Neural progenitor cell (in vitro differentiated cells): ENCODE measurements around the gene CLNK. TPM values are rescaled to one million over a fixed set of nuclear protein-coding genes. Genes with fewer than 3 reads are reported as not detected.

Source experiments
- DNase-seq: peaks from one replicate; pipeline ENCODE4 v3.0.0-alpha.2; 2016; ENCODE audit warnings: low spot score
- H2AFZ ChIP-seq: fragments of 200-600 bp; sonication (generic); replicated peaks from 2 replicates; pipeline ENCODE4 v1.6.1; 2016; ENCODE audit warnings: antibody characterized with exemption
- H3F3A ChIP-seq: fragments of 200-600 bp; sonication (generic); 2 replicates; pipeline ENCODE4 v1.6.1; 2016; ENCODE audit warnings: antibody characterized with exemption, low read depth
- H3K27ac ChIP-seq: fragments of 200-600 bp; sonication (generic); 2 replicates; pipeline ENCODE4 v1.5.1; 2016; ENCODE audit warnings: mild to moderate bottlenecking
- H3K27me3 ChIP-seq: fragments of 200-600 bp; sonication (generic); 2 replicates; pipeline ENCODE4 v1.6.1; 2016; ENCODE audit warnings: mild to moderate bottlenecking, moderate library complexity
- H3K36me3 ChIP-seq: fragments of 200-600 bp; sonication (generic); 2 replicates; pipeline ENCODE4 v1.5.1; 2016
- H3K4me1 ChIP-seq: fragments of 200-600 bp; sonication (generic); 2 replicates; pipeline ENCODE4 v1.6.1; 2016; ENCODE audit warnings: mixed run types
- H3K4me2 ChIP-seq: fragments of 200-600 bp; sonication (generic); 2 replicates; pipeline ENCODE4 v1.6.1; 2016
- H3K4me3 ChIP-seq: fragments of 200-600 bp; sonication (generic); 2 replicates; pipeline ENCODE4 v1.5.1; 2016
- H3K79me2 ChIP-seq: fragments of 200-600 bp; sonication (generic); 2 replicates; pipeline ENCODE4 v1.6.1; 2016; ENCODE audit warnings: low read depth
- H3K9ac ChIP-seq: fragments of 200-600 bp; sonication (generic); 2 replicates; pipeline ENCODE4 v1.6.1; 2016
- H3K9me3 ChIP-seq: fragments of 200-600 bp; sonication (generic); 2 replicates; pipeline ENCODE4 v1.5.1; 2016; ENCODE audit warnings: low read depth
- H4K20me1 ChIP-seq: fragments of 200-600 bp; sonication (generic); 2 replicates; pipeline ENCODE4 v1.6.1; 2016; ENCODE audit warnings: low read depth
- H3K27ac Mint-ChIP-seq: 3 replicates; pipeline ENCODE4 v1.8.0; 2021; ENCODE audit warnings: mixed read lengths
- H3K27me3 Mint-ChIP-seq: 2 replicates; pipeline ENCODE4 v1.8.0; 2022; ENCODE audit warnings: low read depth, mild to moderate bottlenecking, inconsistent platforms, moderate library complexity, mixed read lengths; ENCODE audit not compliant: insufficient read depth
- H3K36me3 Mint-ChIP-seq: 3 replicates; pipeline ENCODE4 v1.8.0; 2021; ENCODE audit warnings: mixed read lengths
- H3K4me1 Mint-ChIP-seq: 3 replicates; pipeline ENCODE4 v1.8.0; 2021; ENCODE audit warnings: mixed read lengths
- H3K4me3 Mint-ChIP-seq: 3 replicates; pipeline ENCODE4 v1.8.0; 2021; ENCODE audit warnings: mild to moderate bottlenecking, moderate library complexity, mixed read lengths
- H3K9me3 Mint-ChIP-seq: 3 replicates; pipeline ENCODE4 v1.8.0; 2020; ENCODE audit warnings: mixed read lengths
- EZH2 ChIP-seq: fragments of 200-600 bp; sonication (generic); IDR thresholded peaks from 2 replicates; pipeline ENCODE4 v1.6.1; 2017; ENCODE audit warnings: antibody characterized with exemption, mild to moderate bottlenecking, moderate library complexity
- EZH2phosphoT487 ChIP-seq: fragments of 200-600 bp; sonication (generic); IDR thresholded peaks from 2 replicates; pipeline ENCODE4 v1.6.1; 2017; ENCODE audit warnings: antibody characterized with exemption
- total RNA-seq: library from RNA; depleted of rRNA; stranded (reverse); fragments of >200 nt; gene quantifications from 2 replicates; pipeline ENCODE4 v1.2.3, GENCODE V29; 2015; ENCODE audit warnings: low replicate concordance
- TF ChIP-seq, protein P1 (sequence below): fragments of 200-600 bp; sonication (generic); IDR thresholded peaks from 2 replicates; pipeline ENCODE4 v1.5.1; 2017; ENCODE audit warnings: antibody characterized with exemption, mild to moderate bottlenecking

CLNK gene
- total RNA-seq, 1 donor from 2014 or later = not detected

- H3K9ac ChIP-seq = no peak overlapping the region
- no peak overlapping the region for H3K4me3 ChIP-seq
- H3K4me1 ChIP-seq = peaks cover 12% of the 10 kb centered on the region
- H3K27me3 ChIP-seq = no peaks in the 10 kb centered on the region
- Mint-ChIP-seq H3K27me3 (peaks cover 8% of the 10 kb centered on the region), H3K27ac (no peak overlapping the region), H3K9me3 (no peaks in the 10 kb centered on the region), H3K36me3 (no peaks in the 10 kb centered on the region), H3K4me3 (no peak overlapping the region), H3K4me1 (no peaks in the 10 kb centered on the region)
- no peak overlapping the region for H3K27ac ChIP-seq
- H3F3A ChIP-seq = no peaks in the 10 kb centered on the region
- TF ChIP-seq EZH2 (no peak), EZH2phosphoT487 (no peak)
- TF ChIP-seq, protein P1, sequence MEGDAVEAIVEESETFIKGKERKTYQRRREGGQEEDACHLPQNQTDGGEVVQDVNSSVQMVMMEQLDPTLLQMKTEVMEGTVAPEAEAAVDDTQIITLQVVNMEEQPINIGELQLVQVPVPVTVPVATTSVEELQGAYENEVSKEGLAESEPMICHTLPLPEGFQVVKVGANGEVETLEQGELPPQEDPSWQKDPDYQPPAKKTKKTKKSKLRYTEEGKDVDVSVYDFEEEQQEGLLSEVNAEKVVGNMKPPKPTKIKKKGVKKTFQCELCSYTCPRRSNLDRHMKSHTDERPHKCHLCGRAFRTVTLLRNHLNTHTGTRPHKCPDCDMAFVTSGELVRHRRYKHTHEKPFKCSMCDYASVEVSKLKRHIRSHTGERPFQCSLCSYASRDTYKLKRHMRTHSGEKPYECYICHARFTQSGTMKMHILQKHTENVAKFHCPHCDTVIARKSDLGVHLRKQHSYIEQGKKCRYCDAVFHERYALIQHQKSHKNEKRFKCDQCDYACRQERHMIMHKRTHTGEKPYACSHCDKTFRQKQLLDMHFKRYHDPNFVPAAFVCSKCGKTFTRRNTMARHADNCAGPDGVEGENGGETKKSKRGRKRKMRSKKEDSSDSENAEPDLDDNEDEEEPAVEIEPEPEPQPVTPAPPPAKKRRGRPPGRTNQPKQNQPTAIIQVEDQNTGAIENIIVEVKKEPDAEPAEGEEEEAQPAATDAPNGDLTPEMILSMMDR = no peak
- no peaks in the 10 kb centered on the region for H3K9me3 ChIP-seq
- H3K36me3 ChIP-seq = no peaks in the 10 kb centered on the region
- no peaks in the 10 kb centered on the region for H4K20me1 ChIP-seq
- no peak overlapping the region for H3K4me2 ChIP-seq
- no peaks in the 10 kb centered on the region for H3K79me2 ChIP-seq
- DNase-seq = no peak
- H2AFZ ChIP-seq = no peak overlapping the region
Measured at GRCh38 chr4:10664408-10664807, 20.2 kb downstream of the CLNK start.

- Mint-ChIP-seq H3K27me3 (peaks cover 3% of the 10 kb centered on the region), H3K36me3 (no peaks in the 10 kb centered on the region), H3K4me1 (no peaks in the 10 kb centered on the region), H3K9me3 (no peaks in the 10 kb centered on the region), H3K4me3 (no peak overlapping the region), H3K27ac (no peak overlapping the region)
- H4K20me1 ChIP-seq = no peaks in the 10 kb centered on the region
- no peak for DNase-seq
- H3K9me3 ChIP-seq = no peaks in the 10 kb centered on the region
- no peak overlapping the region for H3K9ac ChIP-seq
- no peaks in the 10 kb centered on the region for H3K79me2 ChIP-seq
- H3K4me3 ChIP-seq = no peak overlapping the region
- no peaks in the 10 kb centered on the region for H3K27me3 ChIP-seq
- TF ChIP-seq EZH2phosphoT487 (no peak), EZH2 (no peak)
- TF ChIP-seq, protein P1 = no peak
- H3K4me1 ChIP-seq = peaks cover 5% of the 10 kb centered on the region
- no peak overlapping the region for H2AFZ ChIP-seq
- no peak overlapping the region for H3K4me2 ChIP-seq
- no peaks in the 10 kb centered on the region for H3K36me3 ChIP-seq
- H3F3A ChIP-seq = no peaks in the 10 kb centered on the region
- H3K27ac ChIP-seq = no peak overlapping the region
Measured at GRCh38 chr4:10662937-10663336, 21.6 kb downstream of the CLNK start.

- H3K4me1 Mint-ChIP-seq = no peaks in the 10 kb centered on the region
- H2AFZ ChIP-seq = no peak overlapping the region
- H3K9ac ChIP-seq = no peak overlapping the region
- H3K36me3 Mint-ChIP-seq = no peaks in the 10 kb centered on the region
- H4K20me1 ChIP-seq = no peaks in the 10 kb centered on the region
- no peaks in the 10 kb centered on the region for H3K9me3 ChIP-seq
- no peaks in the 10 kb centered on the region for H3K27me3 ChIP-seq
- H3K4me1 ChIP-seq = no peaks in the 10 kb centered on the region
- H3K4me2 ChIP-seq = no peak overlapping the region
- H3K4me3 ChIP-seq = no peak overlapping the region
- H3K27ac ChIP-seq = no peak overlapping the region
- no peaks in the 10 kb centered on the region for H3K79me2 ChIP-seq
- TF ChIP-seq EZH2 (no peak), EZH2phosphoT487 (no peak)
- TF ChIP-seq, protein P1 = no peak
- H3K36me3 ChIP-seq = no peaks in the 10 kb centered on the region
- no peaks in the 10 kb centered on the region for H3F3A ChIP-seq
- peaks cover 3% of the 10 kb centered on the region for H3K27me3 Mint-ChIP-seq
- no peak for DNase-seq
- no peak overlapping the region for H3K4me3 Mint-ChIP-seq
- H3K27ac Mint-ChIP-seq = no peak overlapping the region
- no peaks in the 10 kb centered on the region for H3K9me3 Mint-ChIP-seq
Measured at GRCh38 chr4:10661047-10661446, 23.5 kb downstream of the CLNK start.

GRCh38 chr4:10659251-10659650 lies 25.3 kb downstream of the CLNK start:
- Histone ChIP-seq H3K4me3 (no peak overlapping the region), H3K79me2 (no peaks in the 10 kb centered on the region), H3K4me1 (no peaks in the 10 kb centered on the region), H4K20me1 (no peaks in the 10 kb centered on the region), H3K9me3 (no peaks in the 10 kb centered on the region), H2AFZ (no peak overlapping the region), H3K27me3 (no peaks in the 10 kb centered on the region), H3K9ac (no peak overlapping the region), H3K27ac (no peak overlapping the region), H3K4me2 (no peak overlapping the region), H3F3A (no peaks in the 10 kb centered on the region), H3K36me3 (no peaks in the 10 kb centered on the region)
- H3K27me3 Mint-ChIP-seq = peaks cover 3% of the 10 kb centered on the region
- H3K4me3 Mint-ChIP-seq = no peak overlapping the region
- DNase-seq = no peak
- no peaks in the 10 kb centered on the region for H3K36me3 Mint-ChIP-seq
- H3K9me3 Mint-ChIP-seq = no peaks in the 10 kb centered on the region
- no peak overlapping the region for H3K27ac Mint-ChIP-seq
- H3K4me1 Mint-ChIP-seq = no peaks in the 10 kb centered on the region
- TF ChIP-seq EZH2 (no peak), EZH2phosphoT487 (no peak)
- TF ChIP-seq, protein P1 = no peak
